H1 (cell line): ENCODE measurements around the gene PARD6B. TPM values are rescaled to one million over a fixed set of nuclear protein-coding genes. Genes with fewer than 3 reads are reported as not detected.
A peak's percentile ranks its signal among the peaks of the same experiment; 100 is the strongest.

ENCODE experiments used
- ATF3 ChIP-seq: IDR thresholded peaks from 2 replicates; pipeline ENCODE4 v1.6.1; 2011; ENCODE audit warnings: low read depth, mild to moderate bottlenecking, low read length; ENCODE audit not compliant: insufficient read depth
- CHD7 ChIP-seq: fragments of 300-600 bp; sonication (generic); IDR thresholded peaks from 2 replicates; pipeline ENCODE4 v1.7.1; 2012; ENCODE audit warnings: low read length, moderate library complexity, mild to moderate bottlenecking, inconsistent platforms; ENCODE audit not compliant: insufficient replicate concordance
- EGR1 ChIP-seq: IDR thresholded peaks from 2 replicates; pipeline ENCODE4 v1.6.1; 2011; ENCODE audit warnings: low read depth, low read length, borderline replicate concordance
- MAFK ChIP-seq: IDR thresholded peaks from 2 replicates; pipeline ENCODE4 v1.6.1; 2012; ENCODE audit warnings: low read depth, mild to moderate bottlenecking, improper control_type of control experiment, low read length
- MAX ChIP-seq: IDR thresholded peaks from 2 replicates; pipeline ENCODE4 v1.6.1; 2012; ENCODE audit warnings: inconsistent platforms
- RFX5 ChIP-seq: IDR thresholded peaks from 2 replicates; pipeline ENCODE4 v1.6.1; 2011; ENCODE audit warnings: low read depth, low read length, improper control_type of control experiment, borderline replicate concordance
- SAP30 ChIP-seq: fragments of 300-600 bp; sonication (generic); IDR thresholded peaks from 2 replicates; pipeline ENCODE4 v1.7.1; 2012; ENCODE audit warnings: low read length, moderate library complexity, mild to moderate bottlenecking, inconsistent platforms; ENCODE audit not compliant: insufficient read depth, insufficient replicate concordance
- SRF ChIP-seq: IDR thresholded peaks from 2 replicates; pipeline ENCODE4 v1.6.1; 2011; ENCODE audit warnings: mild to moderate bottlenecking, low read depth, low read length, moderate library complexity
- polyA plus RNA-seq, 7 experiments: library from polyadenylated mRNA; depleted of rRNA in 3 of 7; stranded (reverse) in 5 of 7; unstranded in 2 of 7; fragments of >200 nt in 5 of 7; fragments of 200-250 nt in 2 of 7; gene quantifications; 1 replicate in 5 of 7; 2 replicates in 1 of 7; 4 replicates in 1 of 7; pipeline versions ENCODE4 v1.2.1 to v1.2.3, GENCODE V29; 2011 to 2013; ENCODE audit warnings: missing spikeins in 2 of 7, mixed read lengths in 2 of 7
- total RNA-seq: library from RNA; stranded (reverse); fragmentation: NEBNext Ultra II Directional; extraction: Animal tissue kit (Norgen Biotek cat#: 25700); gene quantifications from 2 replicates; pipeline ENCODE4 v1.2.1, GENCODE V29; 2021

PARD6B gene
- total and polyA plus RNA-seq, 2 of the 8 experiments (the other 6 are each of a cell fraction or from before 2014, with no cell fraction given): 5.2 to 34.1 TPM

- peak; percentile 27; the same call in 1 of the 2 replicates for TF ChIP-seq MAX
- no peak for TF ChIP-seq CHD7
- no peak for TF ChIP-seq ATF3
- no peak for TF ChIP-seq RFX5
- no peak for TF ChIP-seq EGR1
- no peak for TF ChIP-seq SRF
- no peak for TF ChIP-seq SAP30
- TF ChIP-seq MAFK: no peak
Observed at GRCh38 chr20:50690650-50691572, 40.5 kb upstream of the PARD6B start, which contains the start of gene RIPOR3 (continued).
